ENCODE data around the gene LCN15.
"Not testable (repeated sequence)": the region's sequence is repeated elsewhere in the genome, so short reads cannot be mapped to it uniquely, and the experiment has no call there.

GRCh38 chr9:136788644-136789522 is 24.6 kb upstream of the LCN15 start:
- TF ChIP-seq CTCF (IDR thresholded peaks at IDR 0.05; ENCODE audit: insufficient read depth, low read depth, low read length); EZH2 (IDR thresholded peaks at IDR 0.05; ENCODE audit: insufficient read depth, low read length): not testable (repeated sequence)

Data from astrocyte (in vitro differentiated cells and primary cell).